Measurements from ENCODE around the gene SNED1.

DNA sequence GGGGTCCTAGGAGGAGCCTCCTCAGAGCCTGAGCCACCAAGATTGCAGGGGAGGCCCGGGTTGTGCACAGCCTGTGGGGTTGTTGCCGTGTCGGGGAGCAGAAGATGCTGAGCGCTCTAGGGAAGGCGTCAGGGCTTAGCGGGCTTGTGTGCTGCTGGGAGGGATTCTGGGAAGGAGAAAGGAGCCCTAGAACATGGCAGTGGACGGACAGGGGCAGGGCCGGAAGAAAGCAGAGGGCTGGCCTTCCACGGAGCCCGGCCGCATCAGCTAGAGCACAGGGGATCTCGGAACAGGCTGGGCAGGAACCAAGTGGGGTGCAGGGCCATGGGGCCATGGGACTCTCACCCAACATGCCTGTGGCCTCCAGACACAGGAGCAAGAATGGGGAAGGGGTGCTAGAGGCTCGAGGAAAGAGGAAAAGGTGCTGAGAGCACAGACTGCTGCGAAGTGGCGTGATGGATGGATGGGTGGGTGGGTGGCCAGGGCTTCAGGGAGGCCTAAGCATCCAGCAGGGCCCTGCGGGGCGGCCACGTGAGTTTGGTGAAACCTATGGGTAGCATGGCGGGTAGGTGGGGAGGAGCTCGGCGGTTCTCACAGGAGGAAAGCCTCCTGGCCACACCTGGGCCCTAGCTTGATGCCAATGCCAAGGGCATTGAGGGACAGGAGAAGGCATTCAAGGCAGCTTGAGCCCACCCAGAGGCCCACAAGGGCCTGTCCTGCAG, 67.9 kb downstream of the SNED1 start:
- TF ChIP-seq, protein P1, sequence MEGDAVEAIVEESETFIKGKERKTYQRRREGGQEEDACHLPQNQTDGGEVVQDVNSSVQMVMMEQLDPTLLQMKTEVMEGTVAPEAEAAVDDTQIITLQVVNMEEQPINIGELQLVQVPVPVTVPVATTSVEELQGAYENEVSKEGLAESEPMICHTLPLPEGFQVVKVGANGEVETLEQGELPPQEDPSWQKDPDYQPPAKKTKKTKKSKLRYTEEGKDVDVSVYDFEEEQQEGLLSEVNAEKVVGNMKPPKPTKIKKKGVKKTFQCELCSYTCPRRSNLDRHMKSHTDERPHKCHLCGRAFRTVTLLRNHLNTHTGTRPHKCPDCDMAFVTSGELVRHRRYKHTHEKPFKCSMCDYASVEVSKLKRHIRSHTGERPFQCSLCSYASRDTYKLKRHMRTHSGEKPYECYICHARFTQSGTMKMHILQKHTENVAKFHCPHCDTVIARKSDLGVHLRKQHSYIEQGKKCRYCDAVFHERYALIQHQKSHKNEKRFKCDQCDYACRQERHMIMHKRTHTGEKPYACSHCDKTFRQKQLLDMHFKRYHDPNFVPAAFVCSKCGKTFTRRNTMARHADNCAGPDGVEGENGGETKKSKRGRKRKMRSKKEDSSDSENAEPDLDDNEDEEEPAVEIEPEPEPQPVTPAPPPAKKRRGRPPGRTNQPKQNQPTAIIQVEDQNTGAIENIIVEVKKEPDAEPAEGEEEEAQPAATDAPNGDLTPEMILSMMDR (IDR thresholded peaks at IDR 0.05), result no peak
- no peak for TF ChIP-seq POLR2A (IDR thresholded peaks at IDR 0.05)
